SK-N-SH treated with all-trans-retinoic acid at 6 μM for 48 hours (cell line): ENCODE data around the gene RALGAPB.

Source experiments
- ATAC-seq: fragments of 200-7000 bp; cut with Tn5 transposase; 3 replicates; pipeline ENCODE4 v1.9.1; 2020; ENCODE audit warnings: mild to moderate bottlenecking, moderate library complexity
- ARNTL ChIP-seq: fragments of 450-650 bp; formaldehyde crosslinking; IDR thresholded peaks from 2 replicates; pipeline ENCODE4 v1.5.0; 2020; ENCODE audit warnings: low read depth, mild to moderate bottlenecking, moderate library complexity, borderline replicate concordance
- BACH2 ChIP-seq: fragments of 250-450 bp; sonication (Bioruptor Pico); IDR thresholded peaks from 2 replicates; pipeline ENCODE4 v1.9.0; 2021; ENCODE audit warnings: mild to moderate bottlenecking, borderline replicate concordance
- CSDC2 ChIP-seq: fragments of 250-450 bp; sonication (Bioruptor Pico); IDR thresholded peaks from 2 replicates; pipeline ENCODE4 v1.5.0; 2020; ENCODE audit warnings: mild to moderate bottlenecking, moderate library complexity
- CSRNP3 ChIP-seq: fragments of 250-450 bp; sonication (Bioruptor Pico); IDR thresholded peaks from 2 replicates; pipeline ENCODE4 v1.5.1; 2021; ENCODE audit warnings: mild to moderate bottlenecking, moderate library complexity
- ESRRG ChIP-seq: fragments of 250-450 bp; sonication (Bioruptor Pico); IDR thresholded peaks from 2 replicates; pipeline ENCODE4 v1.6.1; 2021; ENCODE audit warnings: mild to moderate bottlenecking
- ISL1 ChIP-seq: fragments of 250-450 bp; sonication (Bioruptor Pico); IDR thresholded peaks from 2 replicates; pipeline ENCODE4 v2.1.2; 2022; ENCODE audit warnings: mild to moderate bottlenecking, moderate library complexity
- OSR1 ChIP-seq: fragments of 250-450 bp; sonication (Bioruptor Pico); IDR thresholded peaks from 2 replicates; pipeline ENCODE4 v1.8.0; 2022; ENCODE audit warnings: moderate library complexity, mild to moderate bottlenecking, inconsistent platforms
- PATZ1 ChIP-seq: fragments of 250-450 bp; sonication (Bioruptor Pico); IDR thresholded peaks from 2 replicates; pipeline ENCODE4 v1.8.0; 2020; ENCODE audit warnings: mild to moderate bottlenecking, moderate library complexity, borderline replicate concordance
- POU6F1 ChIP-seq: fragments of 250-450 bp; sonication (Bioruptor Pico); IDR thresholded peaks from 2 replicates; pipeline ENCODE4 v1.8.0; 2021; ENCODE audit warnings: low read depth, mild to moderate bottlenecking, moderate library complexity, borderline replicate concordance
- PPARA ChIP-seq: fragments of 250-450 bp; sonication (Bioruptor Pico); IDR thresholded peaks from 2 replicates; pipeline ENCODE4 v1.5.0; 2020; ENCODE audit warnings: mild to moderate bottlenecking, borderline replicate concordance
- RARB ChIP-seq: fragments of 250-450 bp; sonication (Bioruptor Pico); IDR thresholded peaks from 2 replicates; pipeline ENCODE4 v1.8.0; 2021; ENCODE audit warnings: mild to moderate bottlenecking, moderate library complexity
- SNAI2 ChIP-seq: fragments of 250-450 bp; sonication (Bioruptor Pico); IDR thresholded peaks from 2 replicates; pipeline ENCODE4 v1.5.0; 2020; ENCODE audit warnings: mild to moderate bottlenecking, moderate library complexity
- TCF4 ChIP-seq: fragments of 250-450 bp; sonication (Bioruptor Pico); IDR thresholded peaks from 2 replicates; pipeline ENCODE4 v1.8.0; 2021; ENCODE audit warnings: mild to moderate bottlenecking, moderate library complexity, borderline replicate concordance
- TOX ChIP-seq: fragments of 250-450 bp; sonication (Bioruptor Pico); IDR thresholded peaks from 2 replicates; pipeline ENCODE4 v1.8.0; 2021; ENCODE audit warnings: mild to moderate bottlenecking, moderate library complexity, borderline replicate concordance
- TSHZ2 ChIP-seq: fragments of 250-450 bp; sonication (Bioruptor Pico); IDR thresholded peaks from 2 replicates; pipeline ENCODE4 v1.5.0; 2020; ENCODE audit warnings: mild to moderate bottlenecking, moderate library complexity
- ZC3H10 ChIP-seq: fragments of 250-450 bp; sonication (Bioruptor Pico); IDR thresholded peaks from 2 replicates; pipeline ENCODE4 v1.5.1; 2021; ENCODE audit warnings: mild to moderate bottlenecking, moderate library complexity
- ZFP3 ChIP-seq: fragments of 250-450 bp; sonication (Bioruptor Pico); IDR thresholded peaks from 2 replicates; pipeline ENCODE4 v1.5.0; 2020; ENCODE audit warnings: mild to moderate bottlenecking, moderate library complexity
- ZFP30 ChIP-seq: fragments of 450-650 bp; formaldehyde crosslinking; IDR thresholded peaks from 2 replicates; pipeline ENCODE4 v1.5.0; 2022; ENCODE audit warnings: mild to moderate bottlenecking, moderate library complexity
- ZNF565 ChIP-seq: fragments of 450-650 bp; formaldehyde crosslinking; conservative IDR thresholded peaks from 2 replicates; pipeline ENCODE4 v1.5.0; 2020; ENCODE audit warnings: low read depth, mild to moderate bottlenecking, moderate library complexity
- ZNF70 ChIP-seq: fragments of 450-650 bp; formaldehyde crosslinking; IDR thresholded peaks from 2 replicates; pipeline ENCODE4 v1.5.0; 2020; ENCODE audit warnings: mild to moderate bottlenecking, moderate library complexity
- ZNF8 ChIP-seq: fragments of 450-650 bp; formaldehyde crosslinking; IDR thresholded peaks from 2 replicates; pipeline ENCODE4 v1.5.0; 2020; ENCODE audit warnings: mild to moderate bottlenecking, moderate library complexity
- TF ChIP-seq, protein P1 (sequence below): fragments of 250-450 bp; sonication (Bioruptor Pico); IDR thresholded peaks from 2 replicates; pipeline ENCODE4 v1.5.1; 2020; ENCODE audit warnings: low read depth, mild to moderate bottlenecking, moderate library complexity

The RALGAPB gene

DNA sequence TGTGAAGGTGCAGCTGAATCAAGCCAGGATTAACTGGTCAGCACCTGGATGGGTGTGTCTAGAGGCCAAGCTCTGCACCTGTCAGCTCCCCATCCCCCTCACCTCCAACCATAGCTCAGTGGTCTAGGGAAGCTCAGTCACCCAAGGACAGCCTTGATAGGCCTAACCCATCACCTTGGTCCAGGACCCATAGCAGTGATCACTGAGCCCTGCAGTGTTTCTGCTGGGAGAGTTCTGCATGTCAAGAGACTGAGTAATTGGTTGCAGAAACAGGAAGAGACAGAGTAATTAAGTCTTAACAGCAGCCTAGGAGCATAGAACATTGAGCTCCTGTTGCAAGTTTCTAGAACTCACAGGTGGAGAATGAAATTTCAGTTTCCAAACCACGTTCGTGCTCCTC, 18.7 kb upstream of the RALGAPB start:
- TF ChIP-seq CSDC2 (CRISPR knock-in tag) (no peak), TOX (CRISPR knock-in tag) (no peak), PPARA (CRISPR knock-in tag) (no peak), PATZ1 (no peak), OSR1 (no peak), SNAI2 (CRISPR knock-in tag) (no peak), ZNF70 (CRISPR knock-in tag) (no peak), CSRNP3 (no peak), TCF4 (CRISPR knock-in tag) (no peak)
- TF ChIP-seq, protein P1, sequence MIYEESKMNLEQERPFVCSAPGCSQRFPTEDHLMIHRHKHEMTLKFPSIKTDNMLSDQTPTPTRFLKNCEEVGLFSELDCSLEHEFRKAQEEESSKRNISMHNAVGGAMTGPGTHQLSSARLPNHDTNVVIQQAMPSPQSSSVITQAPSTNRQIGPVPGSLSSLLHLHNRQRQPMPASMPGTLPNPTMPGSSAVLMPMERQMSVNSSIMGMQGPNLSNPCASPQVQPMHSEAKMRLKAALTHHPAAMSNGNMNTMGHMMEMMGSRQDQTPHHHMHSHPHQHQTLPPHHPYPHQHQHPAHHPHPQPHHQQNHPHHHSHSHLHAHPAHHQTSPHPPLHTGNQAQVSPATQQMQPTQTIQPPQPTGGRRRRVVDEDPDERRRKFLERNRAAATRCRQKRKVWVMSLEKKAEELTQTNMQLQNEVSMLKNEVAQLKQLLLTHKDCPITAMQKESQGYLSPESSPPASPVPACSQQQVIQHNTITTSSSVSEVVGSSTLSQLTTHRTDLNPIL (CRISPR knock-in tag) = no peak
- no peak; the same call in 2 of the 3 replicates for ATAC-seq

- no peak for TF ChIP-seq ZC3H10 (CRISPR knock-in tag)
- no peak for TF ChIP-seq OSR1
- TF ChIP-seq ZFP30 (CRISPR knock-in tag) = no peak
- TF ChIP-seq ZNF565 (CRISPR knock-in tag) = no peak
- no peak for TF ChIP-seq ISL1 (CRISPR knock-in tag)
- TF ChIP-seq ZNF70 (CRISPR knock-in tag) = no peak
- no peak for TF ChIP-seq PPARA (CRISPR knock-in tag)
- no peak for TF ChIP-seq TCF4 (CRISPR knock-in tag)
- ATAC-seq = no peak
These were observed 17.8 kb upstream of the RALGAPB start for GRCh38 chr20:38454556-38455473.

DNA sequence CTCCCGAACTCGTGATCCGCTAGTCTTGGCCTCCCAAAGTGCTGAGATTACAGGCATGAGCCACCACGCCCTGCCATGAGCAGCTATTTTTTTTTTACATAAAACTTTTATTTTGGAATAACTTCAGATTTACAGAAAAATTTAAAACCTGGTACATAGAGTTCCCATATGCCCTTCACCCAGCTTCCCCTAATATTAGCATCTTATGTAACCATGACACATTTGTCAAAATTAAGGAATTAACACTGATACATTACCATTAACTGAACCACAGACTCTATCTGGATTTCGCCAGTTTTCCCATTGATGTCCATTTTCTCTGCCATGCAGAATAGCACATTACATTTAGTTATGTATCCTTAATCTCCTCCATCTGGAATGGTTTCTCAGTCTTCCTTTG, 14.3 kb upstream of the RALGAPB start:
- ATAC-seq = no peak
- no peak for TF ChIP-seq ZC3H10 (CRISPR knock-in tag)
- TF ChIP-seq SNAI2 (CRISPR knock-in tag) = no peak
- no peak for TF ChIP-seq ZNF565 (CRISPR knock-in tag)
- no peak for TF ChIP-seq TCF4 (CRISPR knock-in tag)
- no peak for TF ChIP-seq ZNF8
- TF ChIP-seq ZFP30 (CRISPR knock-in tag) = no peak
- TF ChIP-seq PATZ1 = no peak
- TF ChIP-seq CSDC2 (CRISPR knock-in tag) = no peak
- TF ChIP-seq ZNF70 (CRISPR knock-in tag) = no peak
- TF ChIP-seq ZFP3 = no peak
- no peak for TF ChIP-seq RARB (CRISPR knock-in tag)
- TF ChIP-seq BACH2 (CRISPR knock-in tag) = no peak
- TF ChIP-seq ESRRG (CRISPR knock-in tag) = no peak
- TF ChIP-seq TSHZ2 (CRISPR knock-in tag) = no peak
- no peak for TF ChIP-seq PPARA (CRISPR knock-in tag)
- TF ChIP-seq POU6F1 (CRISPR knock-in tag) = no peak
- TF ChIP-seq, protein P1 (CRISPR knock-in tag) = no peak
- TF ChIP-seq ARNTL (CRISPR knock-in tag) = no peak
- no peak for TF ChIP-seq ISL1 (CRISPR knock-in tag)
